MCF 10A (cell line): ENCODE results near the gene KPNA3. TPM values are rescaled to one million over a fixed set of nuclear protein-coding genes. Genes with fewer than 3 reads are reported as not detected.
A peak's percentile ranks its signal among the peaks of the same experiment; 100 is the strongest.
"Not testable (repeated sequence)": the region's sequence is repeated elsewhere in the genome, so short reads cannot be mapped to it uniquely, and the experiment has no call there.

ENCODE experiments used
- BruUV-seq: library from RNA; stranded (reverse); fragments of 400-500 nt; replicated peaks from 2 replicates; lab custom pipeline; 2021; lab: Mats Ljungman, UMichigan
- CTCF ChIA-PET: fragments of 300-600 bp; sonication (Branson Sonifier 250); formaldehyde crosslinking; extraction: SDS; loops from one replicate; lab custom pipeline; 2021; ENCODE audit warnings: antibody characterized with exemption, inconsistent platforms; lab: Yijun Ruan, JAX
- POLR2A ChIA-PET: fragments of 300-600, 350-650 bp; sonication (Branson Sonifier 250); formaldehyde crosslinking; extraction: SDS; loops from one replicate; lab custom pipeline; 2020; ENCODE audit warnings: antibody characterized with exemption, inconsistent platforms; lab: Yijun Ruan, JAX
- DNase-seq: peaks from one replicate; pipeline ENCODE4 v3.0.0-alpha.2; 2018; ENCODE audit not compliant: unreplicated experiment
- H3K27ac Mint-ChIP-seq: one replicate; pipeline ENCODE4 v1.8.0; 2022; ENCODE audit warnings: mild to moderate bottlenecking, low read depth, mixed read lengths; ENCODE audit not compliant: unreplicated experiment
- H3K27me3 Mint-ChIP-seq: one replicate; pipeline ENCODE4 v1.8.0; 2022; ENCODE audit warnings: mixed read lengths; ENCODE audit not compliant: insufficient read depth, unreplicated experiment
- H3K36me3 Mint-ChIP-seq: one replicate; pipeline ENCODE4 v1.8.0; 2022; ENCODE audit warnings: mild to moderate bottlenecking, moderate library complexity, mixed read lengths; ENCODE audit not compliant: insufficient read depth, unreplicated experiment
- H3K4me1 Mint-ChIP-seq: one replicate; pipeline ENCODE4 v1.8.0; 2022; ENCODE audit warnings: mixed read lengths; ENCODE audit not compliant: insufficient read depth, unreplicated experiment
- H3K4me3 Mint-ChIP-seq: one replicate; pipeline ENCODE4 v1.8.0; 2022; ENCODE audit warnings: mild to moderate bottlenecking, moderate library complexity, mixed read lengths; ENCODE audit not compliant: unreplicated experiment
- H3K9me3 Mint-ChIP-seq: one replicate; pipeline ENCODE4 v1.8.0; 2022; ENCODE audit warnings: mixed read lengths; ENCODE audit not compliant: unreplicated experiment
- intact Hi-C: fragments of 100-400 bp; cut with micrococcal nuclease; formaldehyde crosslinking; loops from 2 replicates; pipeline ENCODE4 v1.14.1; 2022
- total RNA-seq: library from RNA; stranded (reverse); gene quantifications from 2 replicates; pipeline ENCODE4 v1.2.3, GENCODE V29; 2022
- TF ChIP-seq, protein P1 (sequence below): fragments of 200-600 bp; IDR thresholded peaks from one replicate; pipeline ENCODE4 v1.8.0; 2022; ENCODE audit warnings: antibody characterized with exemption, mild to moderate bottlenecking; ENCODE audit not compliant: unreplicated experiment

KPNA3 gene
- total RNA-seq, 1 experiment from 2014 or later, result 40.6 TPM

DNA sequence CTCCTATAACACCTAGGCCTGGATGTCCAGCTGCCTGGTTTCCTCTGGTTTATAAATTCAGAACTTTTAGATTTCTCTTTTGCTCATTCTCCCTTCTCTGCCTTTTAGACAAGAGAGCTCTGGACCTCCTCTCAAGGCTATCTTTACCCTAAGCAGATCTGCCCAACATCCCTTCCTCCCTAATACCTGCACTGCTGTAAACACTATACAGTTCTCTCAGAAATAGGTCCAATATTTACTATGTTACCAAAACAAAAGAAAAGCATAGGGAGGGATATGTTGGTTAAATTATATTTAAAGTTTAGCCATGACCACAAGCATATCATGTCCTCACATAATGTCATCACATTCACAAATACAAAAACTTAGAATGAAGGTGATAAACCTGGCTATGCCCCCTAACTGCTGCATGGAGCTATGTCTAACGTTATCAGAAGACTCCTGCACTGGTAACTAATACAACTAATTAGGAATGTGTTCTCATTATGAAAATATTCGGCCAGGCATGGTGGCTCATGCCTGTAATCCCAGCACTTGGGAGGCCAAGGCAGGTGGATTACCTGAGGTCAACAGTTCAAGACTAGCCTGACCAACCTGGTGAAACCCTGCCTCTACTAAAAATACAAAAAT, 18.0 kb downstream of the KPNA3 start:
- Mint-ChIP-seq H3K4me1 (peaks cover 16% of the 10 kb centered on the region), H3K9me3 (no peaks in the 10 kb centered on the region), H3K27me3 (no peaks in the 10 kb centered on the region), H3K27ac (peak overlapping the region; percentile 0), H3K4me3 (no peak overlapping the region), H3K36me3 (peaks cover 7% of the 10 kb centered on the region)
- intact Hi-C loops, result no loop called here
- no TSS peak for BruUV-seq
- TF ChIP-seq, protein P1, sequence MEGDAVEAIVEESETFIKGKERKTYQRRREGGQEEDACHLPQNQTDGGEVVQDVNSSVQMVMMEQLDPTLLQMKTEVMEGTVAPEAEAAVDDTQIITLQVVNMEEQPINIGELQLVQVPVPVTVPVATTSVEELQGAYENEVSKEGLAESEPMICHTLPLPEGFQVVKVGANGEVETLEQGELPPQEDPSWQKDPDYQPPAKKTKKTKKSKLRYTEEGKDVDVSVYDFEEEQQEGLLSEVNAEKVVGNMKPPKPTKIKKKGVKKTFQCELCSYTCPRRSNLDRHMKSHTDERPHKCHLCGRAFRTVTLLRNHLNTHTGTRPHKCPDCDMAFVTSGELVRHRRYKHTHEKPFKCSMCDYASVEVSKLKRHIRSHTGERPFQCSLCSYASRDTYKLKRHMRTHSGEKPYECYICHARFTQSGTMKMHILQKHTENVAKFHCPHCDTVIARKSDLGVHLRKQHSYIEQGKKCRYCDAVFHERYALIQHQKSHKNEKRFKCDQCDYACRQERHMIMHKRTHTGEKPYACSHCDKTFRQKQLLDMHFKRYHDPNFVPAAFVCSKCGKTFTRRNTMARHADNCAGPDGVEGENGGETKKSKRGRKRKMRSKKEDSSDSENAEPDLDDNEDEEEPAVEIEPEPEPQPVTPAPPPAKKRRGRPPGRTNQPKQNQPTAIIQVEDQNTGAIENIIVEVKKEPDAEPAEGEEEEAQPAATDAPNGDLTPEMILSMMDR, result no peak
- CTCF ChIA-PET, result interaction anchor here (0.6 kb wide), 2 partner anchors 309 to 351 kb away, joined by 4 read pairs; no protein-coding TSS in a partner anchor
- POLR2A ChIA-PET, result interaction anchor here (0.5 to 2.2 kb wide), 6 partner anchors 9 to 225 kb away, joined by 3 to 8 read pairs (median 4); partner anchors contain the start of gene KPNA3
- no peak for DNase-seq

DNA sequence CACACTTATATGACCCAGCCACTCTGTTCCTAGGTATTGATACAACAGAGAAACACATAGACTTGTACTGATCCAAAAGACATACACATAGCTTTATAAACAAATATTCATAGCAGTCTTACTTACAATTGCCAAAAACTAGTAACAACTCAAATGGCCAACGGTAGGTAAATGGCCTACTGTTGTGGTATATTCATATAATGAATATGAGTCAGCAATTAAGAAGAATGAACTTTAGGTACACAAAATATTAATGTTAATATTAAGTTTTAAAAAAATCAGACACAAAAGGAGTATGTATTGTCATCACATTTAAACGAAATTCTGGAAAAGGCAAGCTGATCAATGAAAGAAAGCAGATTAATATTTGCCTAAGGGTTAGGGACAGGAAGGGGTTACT, 19.7 kb downstream of the KPNA3 start:
- Mint-ChIP-seq H3K9me3 (no peaks in the 10 kb centered on the region), H3K36me3 (peaks cover 7% of the 10 kb centered on the region), H3K4me3 (no peak overlapping the region), H3K27me3 (no peaks in the 10 kb centered on the region), H3K27ac (no peak overlapping the region), H3K4me1 (peaks cover 8% of the 10 kb centered on the region)
- ChIA-PET POLR2A (interaction anchor here (1.3 to 2.7 kb wide), 2 partner anchors 18 to 81 kb away, joined by 4 to 13 read pairs; partner anchors contain the start of genes EBPL and KPNA3), CTCF (interaction anchor here (1.1 kb wide), 1 partner anchor 23 kb away, joined by 3 read pairs; no protein-coding TSS in a partner anchor)
- intact Hi-C loops, result no loop called here
- DNase-seq, result no peak
- BruUV-seq, result no TSS peak
- TF ChIP-seq, protein P1, result no peak

GRCh38 chr13:49761811-49762210, 30.7 kb downstream of the KPNA3 start:
- H3K27ac Mint-ChIP-seq, H3K4me1 Mint-ChIP-seq, H3K4me3 Mint-ChIP-seq, POLR2A ChIA-PET, H3K9me3 Mint-ChIP-seq, BruUV-seq, intact Hi-C loops, H3K27me3 Mint-ChIP-seq, CTCF ChIA-PET, DNase-seq: not testable (repeated sequence)
- H3K36me3 Mint-ChIP-seq, result peaks cover 13% of the 10 kb centered on the region

- ChIA-PET POLR2A (interaction anchor here (1.2 kb wide), 1 partner anchor 9 kb away, joined by 3 read pairs; no protein-coding TSS in a partner anchor), CTCF (no interaction called here)
- H3K9me3 Mint-ChIP-seq, result no peaks in the 10 kb centered on the region
- TF ChIP-seq, protein P1, result no peak
- BruUV-seq, result no TSS peak
- no peak for DNase-seq
- H3K36me3 Mint-ChIP-seq, result peaks cover 13% of the 10 kb centered on the region
- H3K27me3 Mint-ChIP-seq, result no peaks in the 10 kb centered on the region
- no peak overlapping the region for H3K4me3 Mint-ChIP-seq
- H3K4me1 Mint-ChIP-seq, result peaks cover 7% of the 10 kb centered on the region
- intact Hi-C loops, result no loop called here
- H3K27ac Mint-ChIP-seq, result peak overlapping the region; percentile 54
These were observed 31.9 kb downstream of the KPNA3 start for GRCh38 chr13:49760558-49760957.
